Activated B cell treated with CpG ODN at 0.5 μM for 24 hours (primary cell): ENCODE results near the gene DUSP6. TPM values are rescaled to one million over a fixed set of nuclear protein-coding genes. Genes with fewer than 3 reads are reported as not detected.

Experiments
- ATAC-seq: fragments of 200-7000 bp; cut with Tn5 transposase; one replicate; pipeline ENCODE4 v1.10.0; 2021; ENCODE audit warnings: low read depth, mild to moderate bottlenecking, moderate library complexity
- CTCF ChIA-PET: fragments of 350-600 bp; sonication (Branson Sonifier 250); formaldehyde crosslinking; loops from one replicate; lab custom pipeline; 2021; ENCODE audit warnings: antibody characterized with exemption; lab: Charles Lee
- POLR2A ChIA-PET: fragments of 350-600 bp; sonication (Branson Sonifier 250); formaldehyde crosslinking; loops from one replicate; lab custom pipeline; 2021; ENCODE audit warnings: antibody characterized with exemption; lab: Charles Lee
- DNase-seq: peaks from one replicate; pipeline ENCODE4 v3.0.0; 2022
- H3K27ac Mint-ChIP-seq: one replicate; pipeline ENCODE4 v1.8.0; 2020; ENCODE audit warnings: mixed read lengths
- H3K27me3 Mint-ChIP-seq: one replicate; pipeline ENCODE4 v1.8.0; 2021; ENCODE audit warnings: mixed read lengths
- H3K36me3 Mint-ChIP-seq: one replicate; pipeline ENCODE4 v1.8.0; 2021; ENCODE audit warnings: low read depth, mixed read lengths
- H3K4me1 Mint-ChIP-seq: one replicate; pipeline ENCODE4 v1.8.0; 2021; ENCODE audit warnings: mixed read lengths
- H3K4me3 Mint-ChIP-seq: one replicate; pipeline ENCODE4 v1.8.0; 2020; ENCODE audit warnings: mild to moderate bottlenecking, mixed read lengths
- H3K9me3 Mint-ChIP-seq: one replicate; pipeline ENCODE4 v1.8.0; 2020; ENCODE audit warnings: mixed read lengths
- intact Hi-C: fragments of 100-400 bp; cut with micrococcal nuclease; formaldehyde crosslinking; loops from one replicate; pipeline ENCODE4 v1.15.1; 2024
- total RNA-seq: library from RNA; stranded (reverse); gene quantifications from 2 replicates; pipeline ENCODE4 v1.2.3, GENCODE V29; 2022
- TF ChIP-seq, protein P1 (sequence below): fragments of 200-600 bp; IDR thresholded peaks from one replicate; pipeline ENCODE4 v1.8.0; 2022; ENCODE audit warnings: antibody characterized with exemption, mild to moderate bottlenecking

The DUSP6 gene, protein sequence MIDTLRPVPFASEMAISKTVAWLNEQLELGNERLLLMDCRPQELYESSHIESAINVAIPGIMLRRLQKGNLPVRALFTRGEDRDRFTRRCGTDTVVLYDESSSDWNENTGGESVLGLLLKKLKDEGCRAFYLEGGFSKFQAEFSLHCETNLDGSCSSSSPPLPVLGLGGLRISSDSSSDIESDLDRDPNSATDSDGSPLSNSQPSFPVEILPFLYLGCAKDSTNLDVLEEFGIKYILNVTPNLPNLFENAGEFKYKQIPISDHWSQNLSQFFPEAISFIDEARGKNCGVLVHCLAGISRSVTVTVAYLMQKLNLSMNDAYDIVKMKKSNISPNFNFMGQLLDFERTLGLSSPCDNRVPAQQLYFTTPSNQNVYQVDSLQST
- total RNA-seq = 1.6 and 1.8 TPM in 2 replicates

DNA sequence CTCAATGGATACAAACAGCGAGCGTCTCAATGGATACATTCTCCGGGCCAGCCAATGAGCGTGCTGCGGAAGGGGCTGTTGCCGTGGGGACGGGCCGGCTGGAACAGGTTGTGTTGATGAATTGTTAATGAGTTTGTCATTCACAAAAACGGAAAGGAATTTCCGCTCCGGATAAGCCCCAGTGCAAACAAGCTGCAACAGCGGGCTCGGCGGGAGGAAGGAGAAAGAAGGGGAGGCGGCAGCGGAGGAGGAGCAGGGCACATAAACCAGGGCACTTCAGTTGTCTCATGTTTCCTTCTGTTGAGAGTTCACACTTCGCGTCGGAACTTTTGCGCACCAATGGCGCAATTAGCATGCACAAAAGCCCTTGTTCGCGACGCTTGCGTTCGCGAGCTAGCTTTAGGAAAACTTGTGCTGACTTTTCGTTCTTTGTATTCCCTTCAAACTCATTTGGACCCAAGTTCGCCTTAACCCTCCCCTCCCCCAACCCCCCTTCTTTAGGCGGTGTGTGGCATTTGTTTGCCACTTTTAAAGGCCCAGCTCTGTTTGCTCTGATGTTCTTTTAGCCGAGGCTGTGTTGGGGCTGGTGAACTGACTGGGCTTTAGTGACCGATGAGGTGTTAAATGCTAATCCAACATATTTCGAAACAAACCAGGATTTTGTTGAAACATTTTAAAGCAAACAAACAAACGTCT lies at the start of gene DUSP6:
Gene DUSP6 (minus strand): TSS at position 10 of the 696 bp plus-strand sequence. CDS start 462 bp downstream, outside the sequence.
- Mint-ChIP-seq H3K4me3 (peak within 1 kb of the TSS; percentile 84), H3K36me3 (peaks cover 8% of the 10 kb centered on the region), H3K27ac (peak within 1 kb of the TSS; percentile 82), H3K27me3 (no peaks in the 10 kb centered on the region), H3K9me3 (no peaks in the 10 kb centered on the region), H3K4me1 (peaks cover 62% of the 10 kb centered on the region)
- ATAC-seq = peak; percentile 61
- TF ChIP-seq, protein P1, sequence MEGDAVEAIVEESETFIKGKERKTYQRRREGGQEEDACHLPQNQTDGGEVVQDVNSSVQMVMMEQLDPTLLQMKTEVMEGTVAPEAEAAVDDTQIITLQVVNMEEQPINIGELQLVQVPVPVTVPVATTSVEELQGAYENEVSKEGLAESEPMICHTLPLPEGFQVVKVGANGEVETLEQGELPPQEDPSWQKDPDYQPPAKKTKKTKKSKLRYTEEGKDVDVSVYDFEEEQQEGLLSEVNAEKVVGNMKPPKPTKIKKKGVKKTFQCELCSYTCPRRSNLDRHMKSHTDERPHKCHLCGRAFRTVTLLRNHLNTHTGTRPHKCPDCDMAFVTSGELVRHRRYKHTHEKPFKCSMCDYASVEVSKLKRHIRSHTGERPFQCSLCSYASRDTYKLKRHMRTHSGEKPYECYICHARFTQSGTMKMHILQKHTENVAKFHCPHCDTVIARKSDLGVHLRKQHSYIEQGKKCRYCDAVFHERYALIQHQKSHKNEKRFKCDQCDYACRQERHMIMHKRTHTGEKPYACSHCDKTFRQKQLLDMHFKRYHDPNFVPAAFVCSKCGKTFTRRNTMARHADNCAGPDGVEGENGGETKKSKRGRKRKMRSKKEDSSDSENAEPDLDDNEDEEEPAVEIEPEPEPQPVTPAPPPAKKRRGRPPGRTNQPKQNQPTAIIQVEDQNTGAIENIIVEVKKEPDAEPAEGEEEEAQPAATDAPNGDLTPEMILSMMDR = no peak
- ChIA-PET POLR2A (interaction anchor here (1.4 to 2.4 kb wide), 2 partner anchors 173 to 575 kb away, joined by 3 to 11 read pairs; partner anchors contain the start of genes GALNT4 and POC1B), CTCF (interaction anchor here (1.1 to 1.5 kb wide), 2 partner anchors 109 to 301 kb away, joined by 3 to 5 read pairs; no protein-coding TSS in a partner anchor)
- intact Hi-C loops = loop anchor here (1.0 to 10.0 kb wide), 7 partner anchors 186 to 1210 kb away; partner anchors contain the start of genes ATP2B1, CEP290 and TMTC3
- DNase-seq = peak; percentile 62

DNA sequence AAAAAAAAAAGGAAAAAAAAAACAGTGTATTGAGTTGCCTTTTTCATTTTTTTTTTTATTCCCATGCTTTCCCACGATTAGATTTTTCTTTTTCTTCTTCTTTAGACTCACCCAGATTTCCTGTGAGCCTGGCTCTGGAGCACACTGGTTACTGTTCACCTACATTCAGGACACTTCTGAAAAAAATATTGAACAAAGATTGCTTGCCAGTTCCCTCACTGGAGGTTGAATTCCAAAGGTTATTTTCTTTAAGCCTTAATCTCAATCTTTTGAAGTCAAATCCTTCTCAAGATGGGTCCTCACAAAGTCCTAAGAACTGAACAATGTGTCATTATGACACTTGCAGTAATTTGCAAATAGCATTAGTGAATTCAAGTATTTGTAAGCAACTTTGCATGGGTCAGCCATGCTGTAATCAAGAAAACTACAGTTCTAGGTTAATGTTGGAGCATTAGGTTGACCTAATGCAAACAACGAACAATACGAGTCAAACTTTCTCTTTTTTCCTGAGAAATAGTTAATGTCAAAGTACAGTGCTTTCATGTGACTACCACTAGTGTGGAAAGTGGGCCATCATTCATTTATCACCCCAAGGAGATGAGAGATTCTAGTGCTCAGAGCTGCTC lies 49.2 kb upstream of the DUSP6 start:
- POLR2A ChIA-PET = no interaction called here
- Mint-ChIP-seq H3K4me1 (peaks cover 7% of the 10 kb centered on the region), H3K4me3 (no peak overlapping the region), H3K36me3 (no peaks in the 10 kb centered on the region), H3K27me3 (no peaks in the 10 kb centered on the region), H3K9me3 (no peaks in the 10 kb centered on the region), H3K27ac (no peak overlapping the region)
- no peak for ATAC-seq
- DNase-seq = no peak
- TF ChIP-seq, protein P1 = no peak
- CTCF ChIA-PET = no interaction called here
- intact Hi-C loops = no loop called here

DNA sequence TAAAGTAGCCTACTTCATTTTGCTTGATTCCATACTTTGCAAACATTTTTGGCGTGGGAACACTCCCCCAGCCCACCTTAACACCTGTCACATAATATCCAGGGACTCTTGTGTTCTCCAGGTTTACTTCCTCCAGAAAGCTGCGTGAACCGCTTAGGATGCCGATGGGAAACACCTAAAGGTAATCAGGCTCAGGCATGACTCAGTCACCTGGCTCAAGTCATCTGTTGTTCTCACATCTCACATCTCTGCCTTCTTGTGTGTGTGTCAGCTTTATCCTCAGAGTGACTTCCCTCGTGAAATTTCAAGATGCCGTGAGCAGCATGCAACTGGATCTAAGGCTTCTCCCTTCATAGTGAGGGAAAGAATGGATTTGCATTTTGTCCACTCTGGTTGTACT lies 48.1 kb upstream of the DUSP6 start:
- ATAC-seq = no peak
- Mint-ChIP-seq H3K36me3 (no peaks in the 10 kb centered on the region), H3K9me3 (no peaks in the 10 kb centered on the region), H3K27me3 (no peaks in the 10 kb centered on the region), H3K4me3 (no peak overlapping the region), H3K4me1 (peaks cover 7% of the 10 kb centered on the region), H3K27ac (no peak overlapping the region)
- ChIA-PET CTCF (no interaction called here), POLR2A (no interaction called here)
- no peak for DNase-seq
- intact Hi-C loops = no loop called here
- TF ChIP-seq, protein P1 = no peak

DNA sequence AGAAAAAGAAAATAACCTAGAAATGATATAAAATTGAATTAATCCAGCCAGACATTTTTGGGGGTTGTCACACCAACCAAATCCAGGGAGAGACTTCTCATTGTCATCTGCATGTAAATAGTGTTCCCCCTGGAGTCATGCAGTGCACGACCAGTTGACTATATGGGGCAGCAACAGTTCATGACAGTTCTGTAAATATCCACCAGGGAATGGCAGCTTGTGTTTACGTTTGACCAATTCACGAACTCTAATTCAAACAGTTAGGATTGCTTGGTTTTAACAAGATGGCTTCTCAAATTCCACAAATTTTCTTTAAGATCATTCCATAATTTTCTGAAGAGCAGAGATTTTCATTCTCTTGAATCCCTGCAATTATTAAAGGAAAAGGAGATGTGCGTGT lies 43.4 kb upstream of the DUSP6 start:
- CTCF ChIA-PET = no interaction called here
- intact Hi-C loops = no loop called here
- no peak overlapping the region for H3K4me3 Mint-ChIP-seq

More for the DNA sequence above, 43.4 kb upstream of the DUSP6 start:
- DNase-seq (no peak), ATAC-seq (no peak)
- TF ChIP-seq, protein P1 = no peak
- no peaks in the 10 kb centered on the region for H3K9me3 Mint-ChIP-seq
- no peak overlapping the region for H3K27ac Mint-ChIP-seq
- POLR2A ChIA-PET = no interaction called here
- H3K27me3 Mint-ChIP-seq = no peaks in the 10 kb centered on the region
- H3K36me3 Mint-ChIP-seq = no peaks in the 10 kb centered on the region
- peaks cover 8% of the 10 kb centered on the region for H3K4me1 Mint-ChIP-seq
